GM21737 (cell line): ENCODE measurements around the gene AP3M1.
A peak's percentile ranks its signal among the peaks of the same experiment; 100 is the strongest.
"Not testable (repeated sequence)": the region's sequence is repeated elsewhere in the genome, so short reads cannot be mapped to it uniquely, and the experiment has no call there.

Experiments
- ATAC-seq: cut with Tn5 transposase; IDR thresholded peaks from one replicate; pipeline ENCODE4 v1.9.1; 2021; ENCODE audit warnings: mild to moderate bottlenecking, moderate library complexity; ENCODE audit not compliant: unreplicated experiment

The AP3M1 gene

GRCh38 chr10:74150204-74150989 is at the start of gene AP3M1:
Gene AP3M1, minus strand, starts transcription at chr10:74150828. Its CDS starts 12,449 bp downstream, at chr10:74138379.
- peak; percentile 38 for ATAC-seq

GRCh38 chr10:74199315-74199714 is 48.7 kb upstream of the AP3M1 start:
- ATAC-seq, result no peak

GRCh38 chr10:74194999-74195398 is 44.4 kb upstream of the AP3M1 start:
- no peak for ATAC-seq

GRCh38 chr10:74194545-74194944 is 43.9 kb upstream of the AP3M1 start:
- no peak for ATAC-seq

- ATAC-seq, result no peak
Observed at GRCh38 chr10:74190494-74190893, 39.9 kb upstream of the AP3M1 start.

GRCh38 chr10:74189999-74190421 is 39.4 kb upstream of the AP3M1 start:
- peak; percentile 87 for ATAC-seq

GRCh38 chr10:74188617-74189016 is 38.0 kb upstream of the AP3M1 start:
- not testable (repeated sequence) for ATAC-seq

- ATAC-seq, result no peak
Observed at GRCh38 chr10:74187237-74187636, 36.6 kb upstream of the AP3M1 start.

- ATAC-seq, result no peak
Observed at GRCh38 chr10:74186678-74187077, 36.0 kb upstream of the AP3M1 start.

- ATAC-seq, result no peak
Observed at GRCh38 chr10:74179111-74179710, 28.6 kb upstream of the AP3M1 start.

- ATAC-seq, result no peak
Observed at GRCh38 chr10:74178042-74178791, 27.6 kb upstream of the AP3M1 start.

- ATAC-seq, result peak; percentile 11
Observed at GRCh38 chr10:74177140-74177677, 26.6 kb upstream of the AP3M1 start.

- ATAC-seq, result peak; percentile 91
Observed at GRCh38 chr10:74176380-74177139, 25.9 kb upstream of the AP3M1 start.

- no peak for ATAC-seq
Observed at GRCh38 chr10:74175510-74176379, 25.1 kb upstream of the AP3M1 start.

- no peak for ATAC-seq
Observed at GRCh38 chr10:74174521-74174920, 23.9 kb upstream of the AP3M1 start.

- no peak for ATAC-seq
Observed at GRCh38 chr10:74171625-74172024, 21.0 kb upstream of the AP3M1 start.

GRCh38 chr10:74167443-74167842 is 16.8 kb upstream of the AP3M1 start:
- no peak for ATAC-seq

GRCh38 chr10:74165530-74165901 is 14.9 kb upstream of the AP3M1 start:
- ATAC-seq, result no peak

- ATAC-seq, result no peak
Observed at GRCh38 chr10:74164716-74165529, 14.3 kb upstream of the AP3M1 start.
